ENCODE results near the gene NHLH1.

NHLH1 gene

GRCh38 chr1:160377585-160378206, 10.8 kb downstream of the NHLH1 start:
- TF ChIP-seq FOXP2 (optimal IDR thresholded peaks at IDR 0.05; ENCODE audit: borderline replicate concordance, extremely low read depth, extremely low read length, insufficient read depth) (no peak), TAF1 (IDR thresholded peaks at IDR 0.05; ENCODE audit: borderline replicate concordance, insufficient read depth, low read length) (no peak), POLR2AphosphoS5 (IDR thresholded peaks at IDR 0.05; ENCODE audit: low read depth, low read length) (no peak), SIN3A (IDR thresholded peaks at IDR 0.05; ENCODE audit: borderline replicate concordance, insufficient read depth, low read length) (no peak)
- TF ChIP-seq, protein P1, sequence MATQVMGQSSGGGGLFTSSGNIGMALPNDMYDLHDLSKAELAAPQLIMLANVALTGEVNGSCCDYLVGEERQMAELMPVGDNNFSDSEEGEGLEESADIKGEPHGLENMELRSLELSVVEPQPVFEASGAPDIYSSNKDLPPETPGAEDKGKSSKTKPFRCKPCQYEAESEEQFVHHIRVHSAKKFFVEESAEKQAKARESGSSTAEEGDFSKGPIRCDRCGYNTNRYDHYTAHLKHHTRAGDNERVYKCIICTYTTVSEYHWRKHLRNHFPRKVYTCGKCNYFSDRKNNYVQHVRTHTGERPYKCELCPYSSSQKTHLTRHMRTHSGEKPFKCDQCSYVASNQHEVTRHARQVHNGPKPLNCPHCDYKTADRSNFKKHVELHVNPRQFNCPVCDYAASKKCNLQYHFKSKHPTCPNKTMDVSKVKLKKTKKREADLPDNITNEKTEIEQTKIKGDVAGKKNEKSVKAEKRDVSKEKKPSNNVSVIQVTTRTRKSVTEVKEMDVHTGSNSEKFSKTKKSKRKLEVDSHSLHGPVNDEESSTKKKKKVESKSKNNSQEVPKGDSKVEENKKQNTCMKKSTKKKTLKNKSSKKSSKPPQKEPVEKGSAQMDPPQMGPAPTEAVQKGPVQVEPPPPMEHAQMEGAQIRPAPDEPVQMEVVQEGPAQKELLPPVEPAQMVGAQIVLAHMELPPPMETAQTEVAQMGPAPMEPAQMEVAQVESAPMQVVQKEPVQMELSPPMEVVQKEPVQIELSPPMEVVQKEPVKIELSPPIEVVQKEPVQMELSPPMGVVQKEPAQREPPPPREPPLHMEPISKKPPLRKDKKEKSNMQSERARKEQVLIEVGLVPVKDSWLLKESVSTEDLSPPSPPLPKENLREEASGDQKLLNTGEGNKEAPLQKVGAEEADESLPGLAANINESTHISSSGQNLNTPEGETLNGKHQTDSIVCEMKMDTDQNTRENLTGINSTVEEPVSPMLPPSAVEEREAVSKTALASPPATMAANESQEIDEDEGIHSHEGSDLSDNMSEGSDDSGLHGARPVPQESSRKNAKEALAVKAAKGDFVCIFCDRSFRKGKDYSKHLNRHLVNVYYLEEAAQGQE (IDR thresholded peaks at IDR 0.05; ENCODE audit: insufficient read depth in 1 of 2, low read depth in 2 of 2, low read length in 2 of 2) = no peak

GRCh38 chr1:160394673-160395072, 27.8 kb downstream of the NHLH1 start:
- TF ChIP-seq FOXP2 (optimal IDR thresholded peaks at IDR 0.05; ENCODE audit: borderline replicate concordance, extremely low read depth, extremely low read length, insufficient read depth) = no peak

DNA sequence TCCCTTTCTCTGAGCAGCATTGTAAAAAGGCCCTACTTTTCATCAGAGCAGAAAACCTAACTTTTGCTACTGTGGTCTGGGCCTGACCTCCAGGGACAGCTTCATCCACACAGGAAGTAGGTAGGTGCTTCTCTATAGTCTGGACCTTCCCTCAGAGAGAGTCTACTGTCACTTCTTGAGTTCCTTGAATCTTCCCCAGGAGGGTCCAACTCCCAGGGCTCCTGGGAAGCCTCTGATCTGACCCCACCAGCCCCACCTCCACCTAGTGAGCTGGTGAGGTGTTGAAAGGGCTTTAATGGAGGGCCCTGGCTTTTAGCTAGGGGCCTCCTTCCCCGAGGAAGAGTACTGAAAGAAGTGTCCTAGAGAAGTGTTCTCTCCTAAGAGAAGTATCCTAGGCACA, 30.8 kb downstream of the NHLH1 start:
- TF ChIP-seq POLR2AphosphoS5 (IDR thresholded peaks at IDR 0.05; ENCODE audit: low read depth, low read length) (no peak), FOXP2 (optimal IDR thresholded peaks at IDR 0.05; ENCODE audit: borderline replicate concordance, extremely low read depth, extremely low read length, insufficient read depth) (no peak)
- TF ChIP-seq, protein P1 (IDR thresholded peaks at IDR 0.05; ENCODE audit: insufficient read depth in 1 of 2, low read depth in 2 of 2, low read length in 2 of 2) = no peak

DNA sequence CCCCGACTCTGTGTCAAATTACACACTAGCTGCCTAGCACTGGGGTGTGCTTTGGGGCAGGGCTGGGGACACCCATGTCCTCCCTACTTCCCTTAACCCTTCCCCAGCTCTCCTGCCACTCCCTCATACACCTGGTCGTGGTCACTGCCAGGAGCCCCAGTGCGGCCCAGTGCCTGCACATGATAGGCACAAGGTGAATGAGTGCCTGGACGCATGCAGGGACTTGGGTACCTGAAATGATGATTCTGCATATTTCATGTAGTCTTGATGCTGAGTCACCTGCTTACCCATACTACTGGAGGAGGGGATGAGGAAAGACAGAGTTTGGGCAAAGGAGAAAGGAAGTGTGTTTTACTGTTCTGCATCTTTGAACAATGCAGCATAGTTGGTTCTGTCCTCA, 32.0 kb downstream of the NHLH1 start:
- no peak for TF ChIP-seq TAF1 (IDR thresholded peaks at IDR 0.05; ENCODE audit: borderline replicate concordance, insufficient read depth, low read length)
- no peak for TF ChIP-seq POLR2AphosphoS5 (IDR thresholded peaks at IDR 0.05; ENCODE audit: low read depth, low read length)
- no peak for TF ChIP-seq SIN3A (IDR thresholded peaks at IDR 0.05; ENCODE audit: borderline replicate concordance, insufficient read depth, low read length)
- no peak for TF ChIP-seq FOXP2 (optimal IDR thresholded peaks at IDR 0.05; ENCODE audit: borderline replicate concordance, extremely low read depth, extremely low read length, insufficient read depth)
- TF ChIP-seq, protein P1 (IDR thresholded peaks at IDR 0.05; ENCODE audit: insufficient read depth in 1 of 2, low read depth in 2 of 2, low read length in 2 of 2) = no peak

DNA sequence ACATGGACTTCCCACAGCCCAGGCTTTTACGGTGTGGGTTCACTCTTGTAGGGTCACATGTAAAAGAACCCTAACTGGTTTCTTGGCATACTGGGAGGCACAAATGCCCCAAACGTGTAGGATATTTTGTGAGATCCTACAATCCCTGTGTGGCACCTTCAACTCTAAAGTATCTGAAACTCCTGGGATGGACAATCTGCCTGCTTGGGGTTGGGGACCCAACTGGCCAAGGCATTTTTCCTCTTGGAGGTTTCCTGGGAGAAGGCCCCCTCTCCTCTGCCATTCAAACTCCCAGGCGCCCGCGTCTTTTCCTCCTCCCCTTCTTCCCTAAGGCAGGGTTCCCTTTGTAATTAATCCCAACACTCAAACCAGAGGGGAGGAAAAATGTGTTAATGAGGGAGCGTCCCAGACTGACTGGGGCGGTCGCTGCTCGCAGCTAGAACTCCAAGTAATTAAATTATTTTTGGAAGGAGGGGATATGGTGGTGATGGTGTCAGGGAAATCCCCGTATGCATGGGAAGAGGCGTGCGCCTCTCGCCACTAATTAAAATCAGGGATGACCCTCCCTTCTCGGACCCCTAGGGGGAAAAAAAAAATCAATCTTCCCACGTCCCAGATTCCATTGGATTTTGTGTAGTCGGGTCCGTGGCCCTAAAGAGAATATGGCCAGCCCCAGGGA, 32.8 kb downstream of the NHLH1 start:
- TF ChIP-seq TAF1 (IDR thresholded peaks at IDR 0.05; ENCODE audit: borderline replicate concordance, insufficient read depth, low read length) = no peak
- TF ChIP-seq SIN3A (IDR thresholded peaks at IDR 0.05; ENCODE audit: borderline replicate concordance, insufficient read depth, low read length) = no peak

GRCh38 chr1:160400223-160400645, 33.4 kb downstream of the NHLH1 start, which contains the start of gene VANGL2:
TSS of gene VANGL2 (plus strand) at chr1:160400564. CDS start at chr1:160415838, 15,274 bp downstream.
- TF ChIP-seq SIN3A (IDR thresholded peaks at IDR 0.05; ENCODE audit: borderline replicate concordance, insufficient read depth, low read length) = no peak
- TF ChIP-seq TAF1 (IDR thresholded peaks at IDR 0.05; ENCODE audit: borderline replicate concordance, insufficient read depth, low read length) = no peak
- no peak for TF ChIP-seq FOXP2 (optimal IDR thresholded peaks at IDR 0.05; ENCODE audit: borderline replicate concordance, extremely low read depth, extremely low read length, insufficient read depth)
- TF ChIP-seq POLR2AphosphoS5 (IDR thresholded peaks at IDR 0.05; ENCODE audit: low read depth, low read length) = no peak
- TF ChIP-seq, protein P1 (IDR thresholded peaks at IDR 0.05; ENCODE audit: insufficient read depth in 1 of 2, low read depth in 2 of 2, low read length in 2 of 2) = no peak
